ENCODE results near the gene PTPN1.
"Not testable (repeated sequence)": the region's sequence is repeated elsewhere in the genome, so short reads cannot be mapped to it uniquely, and the experiment has no call there.

PTPN1 gene

GRCh38 chr20:50592282-50593004, 82.3 kb downstream of the PTPN1 start:
- no peak for DNase-seq (ENCODE audit: low spot score)

GRCh38 chr20:50593005-50593335, 82.8 kb downstream of the PTPN1 start:
- DNase-seq (ENCODE audit: low spot score) = no peak

GRCh38 chr20:50594231-50594590, 84.0 kb downstream of the PTPN1 start:
- DNase-seq (ENCODE audit: low spot score) = no peak

- no peak for DNase-seq (ENCODE audit: low spot score)
These were observed 84.6 kb downstream of the PTPN1 start for GRCh38 chr20:50594591-50595432.

GRCh38 chr20:50595433-50595895, 85.3 kb downstream of the PTPN1 start:
- DNase-seq (ENCODE audit: low spot score) = no peak

- no peak for DNase-seq (ENCODE audit: low spot score)
These were observed 86.0 kb downstream of the PTPN1 start for GRCh38 chr20:50595988-50596693.

DNA sequence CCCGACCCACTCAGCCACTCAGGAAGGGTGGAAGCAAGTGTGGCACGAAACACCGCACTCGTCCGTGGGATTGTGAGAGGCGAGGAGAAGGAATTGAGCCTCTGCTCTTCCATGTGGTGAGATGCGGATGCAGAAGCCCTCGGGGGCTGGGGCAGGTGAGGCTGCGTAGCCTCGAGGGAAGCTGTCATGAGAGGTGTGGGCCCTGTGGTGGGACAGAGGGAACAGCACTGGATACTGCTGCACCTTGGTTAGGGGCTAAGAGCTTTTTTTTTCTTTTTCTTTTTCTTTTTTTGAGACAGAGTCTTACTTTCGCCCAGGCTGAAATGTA, 86.5 kb downstream of the PTPN1 start:
- DNase-seq (ENCODE audit: low spot score) = no peak

- DNase-seq (ENCODE audit: low spot score) = no peak
These were observed 87.3 kb downstream of the PTPN1 start for GRCh38 chr20:50597406-50597969.

- DNase-seq (ENCODE audit: low spot score) = no peak
These were observed 87.9 kb downstream of the PTPN1 start for GRCh38 chr20:50598074-50598473.

DNA sequence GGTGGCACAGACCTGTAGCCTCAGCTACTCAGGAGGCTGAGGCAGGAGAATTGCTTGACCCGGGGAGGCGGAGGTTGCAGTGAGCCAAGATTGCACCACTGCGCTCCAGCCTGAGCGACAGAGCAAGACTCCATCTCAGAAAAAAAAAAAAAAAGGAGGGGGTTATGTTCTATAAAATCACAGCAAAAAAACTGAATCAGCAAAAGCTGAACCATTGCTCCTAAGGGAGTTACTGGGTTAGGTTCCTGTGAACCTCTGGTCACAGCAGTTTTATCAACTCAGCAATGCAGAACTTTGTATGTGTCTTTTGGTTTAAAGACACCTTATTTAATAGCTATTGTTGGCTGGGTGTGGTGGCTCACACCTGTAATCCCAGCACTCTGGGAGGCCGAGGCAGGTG, 88.6 kb downstream of the PTPN1 start:
- not testable (repeated sequence) for DNase-seq (ENCODE audit: low spot score)

DNA sequence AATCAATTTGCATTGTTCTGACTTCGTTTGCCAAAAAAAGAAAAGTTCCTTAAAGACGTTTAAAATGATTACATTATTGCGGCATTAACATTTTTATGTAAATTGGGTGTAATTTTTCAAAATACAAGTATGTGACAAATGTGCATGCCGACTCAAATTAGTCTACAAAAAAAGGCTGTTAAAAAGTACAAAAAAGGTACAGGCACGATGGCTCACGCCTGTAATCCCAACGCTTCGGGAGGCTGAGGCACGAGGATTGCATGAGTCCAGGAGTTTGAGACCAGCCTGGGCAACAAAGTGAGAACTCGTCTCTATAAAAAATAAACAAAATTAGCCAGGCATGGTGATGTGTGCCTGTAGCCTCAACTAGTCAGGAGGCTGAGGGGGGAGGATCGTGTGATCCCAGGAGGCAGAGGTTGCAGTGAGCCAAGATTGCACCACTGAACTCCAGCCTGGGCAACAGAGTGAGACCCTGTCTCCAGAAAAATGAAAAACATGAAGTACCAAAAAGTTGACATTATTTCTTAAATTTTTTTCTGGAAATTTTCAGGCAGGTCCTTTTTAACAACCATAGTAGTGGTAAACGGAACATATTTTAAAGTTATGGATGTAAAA, 90.2 kb downstream of the PTPN1 start:
- no peak for DNase-seq (ENCODE audit: low spot score)

DNA sequence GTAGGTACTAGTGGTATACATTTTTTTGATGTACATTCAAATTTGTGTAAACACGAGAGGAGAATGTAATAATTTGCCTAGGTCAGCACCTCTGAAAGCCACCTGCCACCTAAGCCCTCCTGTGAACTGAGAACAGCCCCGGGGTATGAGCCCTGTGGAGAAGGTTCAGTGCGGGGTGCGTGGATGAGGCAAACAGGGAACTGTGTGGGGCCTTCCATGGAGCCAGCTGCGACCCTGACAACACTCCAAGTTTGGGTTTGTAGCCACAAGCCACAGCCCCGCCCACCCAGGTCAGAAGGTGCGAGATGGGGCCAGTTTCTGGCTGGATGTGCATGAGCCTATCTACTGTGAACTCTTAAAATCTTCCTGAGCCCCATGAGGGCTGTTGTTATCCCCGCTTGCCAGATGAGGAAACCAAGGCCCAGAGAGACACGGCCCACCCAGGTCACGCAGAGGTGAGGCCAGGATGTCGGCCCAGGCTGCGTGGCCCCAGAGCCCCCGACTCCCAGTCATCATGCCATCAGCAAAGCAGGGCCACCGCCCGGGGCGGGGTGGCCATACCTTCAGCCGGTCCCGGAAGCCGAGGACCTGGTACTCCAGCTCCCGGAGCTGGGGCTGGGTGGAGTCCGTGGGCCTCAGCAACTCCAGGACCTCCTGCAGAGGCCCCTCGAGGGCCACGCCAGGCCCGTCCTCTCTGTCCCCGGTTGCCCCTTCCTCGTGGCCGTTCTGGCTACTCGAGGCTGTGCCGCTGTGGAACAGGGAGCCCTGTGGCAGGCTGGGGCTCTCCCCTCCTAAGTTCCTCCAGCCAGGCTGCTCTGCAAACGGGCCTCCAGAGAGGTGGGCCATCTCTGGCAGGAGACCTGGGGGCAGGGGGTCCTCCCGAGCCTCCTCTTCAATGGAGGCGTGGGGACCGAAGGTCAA, 91.6 kb downstream of the PTPN1 start:
- DNase-seq (ENCODE audit: low spot score) = no peak

- no peak for DNase-seq (ENCODE audit: low spot score)
These were observed 92.4 kb downstream of the PTPN1 start for GRCh38 chr20:50602432-50603088.

DNA sequence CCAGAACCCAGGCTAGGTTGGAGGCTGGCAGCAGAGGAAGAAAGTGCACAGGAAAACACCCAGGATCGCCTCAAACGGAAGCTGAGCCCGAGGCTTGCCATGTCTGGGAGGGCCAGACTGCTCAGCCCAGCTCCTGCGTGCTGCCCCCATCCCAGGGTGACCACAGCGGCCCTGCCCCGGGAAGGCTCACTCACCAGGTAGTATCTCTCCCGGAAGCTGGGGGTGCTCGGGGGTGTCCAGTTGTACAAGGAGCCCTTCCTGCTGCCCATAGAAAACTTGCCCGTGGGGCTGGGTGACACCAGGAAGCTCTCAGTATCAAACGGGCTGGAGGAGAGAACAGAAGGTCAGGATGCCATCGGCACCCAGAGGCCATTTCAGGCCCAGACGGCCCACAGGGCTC, 94.3 kb downstream of the PTPN1 start:
- DNase-seq (ENCODE audit: low spot score) = no peak

- DNase-seq (ENCODE audit: low spot score) = no peak
These were observed 95.0 kb downstream of the PTPN1 start for GRCh38 chr20:50605136-50605535.

- no peak for DNase-seq (ENCODE audit: low spot score)
These were observed 97.3 kb downstream of the PTPN1 start for GRCh38 chr20:50607436-50607835.

DNA sequence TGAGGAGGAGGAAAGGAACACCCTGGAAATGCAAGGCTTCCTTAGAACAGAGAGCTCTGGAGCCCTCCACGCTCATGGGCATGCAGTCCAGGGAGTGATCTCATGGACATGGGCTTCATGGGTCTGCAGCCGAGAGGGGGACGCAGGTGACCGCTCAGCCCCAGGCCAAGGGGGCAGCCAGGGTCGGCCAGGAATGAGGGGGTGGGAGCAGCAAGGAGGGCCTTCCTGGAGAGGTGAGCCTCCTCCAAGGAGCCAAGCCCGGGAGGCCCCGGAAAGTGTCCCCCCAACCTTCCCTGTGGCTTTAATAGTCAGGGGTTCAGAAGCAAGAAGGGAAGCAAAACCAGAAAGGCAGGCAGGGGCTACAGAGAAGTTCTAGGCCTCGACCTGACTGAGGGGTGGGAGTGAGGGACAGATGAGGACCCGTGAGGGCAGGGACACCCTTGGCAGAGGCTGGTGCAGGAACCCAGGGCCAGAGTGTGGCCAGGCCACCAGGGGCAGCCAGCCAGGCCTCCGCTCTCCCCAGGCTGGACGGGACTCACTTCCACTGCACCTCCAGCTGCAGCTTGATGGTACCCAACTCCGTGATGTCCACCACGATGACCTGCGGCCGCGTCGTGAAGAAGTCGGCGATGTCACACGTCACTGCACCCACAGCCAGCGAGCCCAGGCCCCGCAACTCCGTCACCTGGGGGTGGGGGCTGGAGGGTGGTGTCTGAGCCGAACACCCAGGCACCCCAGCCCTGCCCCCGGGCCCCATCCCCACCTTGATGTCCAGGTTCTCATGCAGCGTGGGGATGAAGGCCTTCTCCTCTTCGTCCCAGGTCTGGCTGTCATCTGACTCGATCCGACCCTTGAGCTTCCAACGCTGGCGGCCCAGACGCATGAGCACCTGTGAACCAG, 97.9 kb downstream of the PTPN1 start:
- DNase-seq (ENCODE audit: low spot score) = no peak

DNA sequence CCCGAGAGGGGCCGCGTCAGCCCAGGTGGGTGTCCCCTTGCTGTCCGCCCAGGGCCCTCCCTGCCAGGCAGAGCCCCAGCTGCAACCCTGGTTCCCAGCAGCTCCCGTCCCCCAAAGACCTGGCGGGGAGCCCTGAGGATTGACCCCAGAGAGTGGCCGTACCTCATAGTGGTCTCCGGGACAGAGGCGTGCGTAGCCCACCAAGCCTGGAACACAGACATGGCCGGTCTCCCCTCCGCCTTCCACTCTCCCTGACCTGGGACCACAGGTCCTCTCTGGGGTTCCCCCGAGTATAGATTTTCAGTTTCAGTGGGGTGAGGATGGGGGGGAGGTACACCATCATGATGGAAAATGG, 98.5 kb downstream of the PTPN1 start:
- DNase-seq (ENCODE audit: low spot score) = no peak

GRCh38 chr20:50609438-50609989, 99.3 kb downstream of the PTPN1 start:
- DNase-seq (ENCODE audit: low spot score) = no peak
